GM21717 (cell line): ENCODE measurements around the gene PPM1L.
"Not testable (repeated sequence)": the region's sequence is repeated elsewhere in the genome, so short reads cannot be mapped to it uniquely, and the experiment has no call there.

ENCODE experiments used
- ATAC-seq: cut with Tn5 transposase; IDR thresholded peaks from one replicate; pipeline ENCODE4 v1.9.1; 2021; ENCODE audit warnings: mild to moderate bottlenecking, moderate library complexity; ENCODE audit not compliant: unreplicated experiment

PPM1L gene

GRCh38 chr3:160977773-160978172 is 221.7 kb downstream of the PPM1L start:
- no peak for ATAC-seq

- peak; percentile 71 for ATAC-seq
These were observed 224.7 kb downstream of the PPM1L start for GRCh38 chr3:160980740-160981139.

- ATAC-seq = peak; percentile 90
These were observed 225.3 kb downstream of the PPM1L start for GRCh38 chr3:160981217-160981938.

GRCh38 chr3:160982491-160982890 is 226.5 kb downstream of the PPM1L start:
- ATAC-seq = no peak

- not testable (repeated sequence) for ATAC-seq
These were observed 227.9 kb downstream of the PPM1L start for GRCh38 chr3:160983900-160984299.

- no peak for ATAC-seq
These were observed 230.0 kb downstream of the PPM1L start for GRCh38 chr3:160986069-160986468.

GRCh38 chr3:160987982-160988964 is 232.2 kb downstream of the PPM1L start:
- no peak for ATAC-seq

- no peak for ATAC-seq
These were observed 234.4 kb downstream of the PPM1L start for GRCh38 chr3:160990446-160990845.

GRCh38 chr3:160992712-160993111 is 236.7 kb downstream of the PPM1L start:
- no peak for ATAC-seq

GRCh38 chr3:160996811-160997210 is 240.8 kb downstream of the PPM1L start:
- ATAC-seq = no peak

- no peak for ATAC-seq
These were observed 242.6 kb downstream of the PPM1L start for GRCh38 chr3:160998581-160998980.

GRCh38 chr3:160999274-160999673 is 243.2 kb downstream of the PPM1L start:
- ATAC-seq = no peak

GRCh38 chr3:161008086-161008485 is 252.1 kb downstream of the PPM1L start:
- no peak for ATAC-seq

GRCh38 chr3:161010151-161010550 is 254.1 kb downstream of the PPM1L start:
- not testable (repeated sequence) for ATAC-seq

GRCh38 chr3:161014843-161015749 is 259.1 kb downstream of the PPM1L start:
- no peak for ATAC-seq

- ATAC-seq = no peak
These were observed 260.6 kb downstream of the PPM1L start for GRCh38 chr3:161016417-161017313.

- ATAC-seq = no peak
These were observed 261.9 kb downstream of the PPM1L start for GRCh38 chr3:161017971-161018370.

- ATAC-seq = no peak
These were observed 264.2 kb downstream of the PPM1L start for GRCh38 chr3:161020256-161020655.

- no peak for ATAC-seq
These were observed 269.9 kb downstream of the PPM1L start for GRCh38 chr3:161025911-161026310.
